ENCODE results near the gene RAD9A.

The RAD9A gene

GRCh38 chr11:67376873-67377808, 14.6 kb upstream of the RAD9A start:
- no peak overlapping the region for H3K27ac ChIP-seq
- TF ChIP-seq ZFX (IDR thresholded peaks at IDR 0.05) (no peak), CTCF (conservative IDR thresholded peaks at IDR 0.05) (no peak)

- no peak for TF ChIP-seq CTCF (conservative IDR thresholded peaks at IDR 0.05)
- TF ChIP-seq ZFX (IDR thresholded peaks at IDR 0.05): no peak
- no peak overlapping the region for H3K27ac ChIP-seq
Observed at GRCh38 chr11:67378544-67378943, 13.2 kb upstream of the RAD9A start.

- no peak for TF ChIP-seq CTCF (conservative IDR thresholded peaks at IDR 0.05)
- no peak for TF ChIP-seq ZFX (IDR thresholded peaks at IDR 0.05)
Observed at GRCh38 chr11:67379061-67380058, 12.4 kb upstream of the RAD9A start.

GRCh38 chr11:67381244-67381972, 10.4 kb upstream of the RAD9A start:
- no peak overlapping the region for H3K27ac ChIP-seq
- no peak for TF ChIP-seq ZFX (IDR thresholded peaks at IDR 0.05)

More at GRCh38 chr11:67379061-67380058, 12.4 kb upstream of the RAD9A start:
- no peak overlapping the region for H3K27ac ChIP-seq

- H3K27ac ChIP-seq: no peak overlapping the region
- TF ChIP-seq ZFX (IDR thresholded peaks at IDR 0.05) (no peak), CTCF (conservative IDR thresholded peaks at IDR 0.05) (peak; percentile 99)
Observed at GRCh38 chr11:67382276-67383136, 9.3 kb upstream of the RAD9A start.

GRCh38 chr11:67384851-67385366, 6.9 kb upstream of the RAD9A start:
- TF ChIP-seq ZFX (IDR thresholded peaks at IDR 0.05) (no peak), CTCF (conservative IDR thresholded peaks at IDR 0.05) (no peak)
- no peak overlapping the region for H3K27ac ChIP-seq

Measured in C4-2B (cell line).